ENCODE measurements around the gene PLEKHD1.

PLEKHD1 gene

GRCh38 chr14:69553252-69553651 is 68.7 kb downstream of the PLEKHD1 start:
- no peak for DNase-seq

DNA sequence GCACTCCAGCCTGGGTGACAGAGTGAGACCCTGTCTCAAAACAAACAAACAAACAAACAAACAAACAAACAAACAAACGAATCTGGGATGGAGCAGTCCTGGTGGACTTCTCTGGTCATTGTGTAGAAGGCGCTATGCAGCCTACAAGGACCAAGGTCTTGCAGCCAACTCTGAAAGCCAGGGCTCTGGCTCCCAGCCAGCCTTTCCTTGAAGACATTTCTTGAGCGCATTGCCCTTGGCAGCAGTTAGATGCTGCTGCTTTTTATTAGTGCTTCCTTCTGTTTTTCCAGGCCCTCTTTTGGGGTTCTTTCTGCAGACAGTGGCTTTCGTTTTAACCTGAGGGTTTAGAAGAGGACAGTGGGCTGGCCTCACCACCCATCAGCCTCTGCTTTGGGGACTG is 70.0 kb downstream of the PLEKHD1 start:
- DNase-seq, result no peak

- DNase-seq, result no peak
Measured at GRCh38 chr14:69558774-69559173, 74.2 kb downstream of the PLEKHD1 start.

- DNase-seq, result no peak
Measured at GRCh38 chr14:69559581-69560011, 75.1 kb downstream of the PLEKHD1 start.

DNA sequence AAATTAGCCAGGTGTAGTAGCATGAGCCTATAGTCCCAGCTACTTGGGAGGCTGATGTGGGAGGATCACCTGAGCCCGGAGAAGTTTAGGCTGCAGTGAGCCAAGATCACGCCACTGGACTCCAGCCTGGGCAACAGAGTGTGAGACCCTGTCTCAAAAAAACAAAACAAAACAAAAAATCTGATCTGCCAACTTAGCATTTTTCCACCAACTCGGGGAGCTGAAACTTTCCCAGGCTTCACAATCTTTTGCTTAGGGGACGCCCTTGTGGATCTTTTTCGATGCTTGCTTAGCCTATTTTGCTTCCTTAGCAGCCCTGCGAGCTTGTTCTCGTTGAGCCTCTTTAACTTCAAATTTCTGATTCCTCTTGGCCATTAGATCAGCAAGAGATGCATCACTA is 76.3 kb downstream of the PLEKHD1 start:
- no peak for DNase-seq

DNA sequence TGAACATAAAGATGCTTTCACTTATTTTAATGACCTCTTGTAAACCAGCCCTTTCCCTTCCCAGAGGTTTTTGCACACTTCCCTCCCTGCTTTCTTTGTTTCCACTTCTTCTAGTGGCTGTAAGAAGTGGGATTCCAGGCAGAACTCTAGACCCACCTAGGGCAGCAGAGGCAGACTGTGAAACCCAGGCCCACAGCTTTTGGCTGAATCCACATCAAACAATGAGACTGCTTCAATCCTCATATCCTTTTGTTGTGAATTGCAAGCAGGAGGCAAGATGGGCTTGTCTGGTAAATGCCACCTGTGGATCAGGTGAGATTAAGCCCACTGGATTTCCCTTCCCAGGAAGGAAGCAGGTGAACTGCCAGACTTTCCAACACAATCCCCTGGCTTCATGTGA is 77.4 kb downstream of the PLEKHD1 start:
- no peak for DNase-seq

- no peak for DNase-seq
Measured at GRCh38 chr14:69567563-69567962, 83.0 kb downstream of the PLEKHD1 start.

DNA sequence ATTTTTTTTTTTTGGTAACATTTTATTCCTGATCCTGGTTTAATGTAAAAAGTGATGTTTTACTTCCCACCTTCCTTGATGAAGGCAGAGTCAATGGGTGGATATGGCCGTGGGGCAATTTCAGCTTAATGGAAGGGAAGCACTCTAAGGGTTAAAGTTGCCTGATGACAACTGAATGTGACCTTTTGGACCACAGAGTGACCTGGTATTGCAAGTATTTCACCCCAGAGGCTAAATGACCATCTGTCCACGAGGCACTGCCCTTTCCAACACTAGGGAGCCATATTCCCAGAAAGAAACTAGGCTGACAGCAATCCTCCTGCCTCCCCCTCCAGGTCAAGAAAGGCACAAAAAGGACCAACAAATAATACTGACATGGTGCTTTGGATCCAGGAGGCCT is 85.3 kb downstream of the PLEKHD1 start:
- no peak for DNase-seq

GRCh38 chr14:69570836-69571330 is 86.4 kb downstream of the PLEKHD1 start:
- DNase-seq, result no peak

GRCh38 chr14:69571449-69572029 is 87.0 kb downstream of the PLEKHD1 start:
- no peak for DNase-seq

DNA sequence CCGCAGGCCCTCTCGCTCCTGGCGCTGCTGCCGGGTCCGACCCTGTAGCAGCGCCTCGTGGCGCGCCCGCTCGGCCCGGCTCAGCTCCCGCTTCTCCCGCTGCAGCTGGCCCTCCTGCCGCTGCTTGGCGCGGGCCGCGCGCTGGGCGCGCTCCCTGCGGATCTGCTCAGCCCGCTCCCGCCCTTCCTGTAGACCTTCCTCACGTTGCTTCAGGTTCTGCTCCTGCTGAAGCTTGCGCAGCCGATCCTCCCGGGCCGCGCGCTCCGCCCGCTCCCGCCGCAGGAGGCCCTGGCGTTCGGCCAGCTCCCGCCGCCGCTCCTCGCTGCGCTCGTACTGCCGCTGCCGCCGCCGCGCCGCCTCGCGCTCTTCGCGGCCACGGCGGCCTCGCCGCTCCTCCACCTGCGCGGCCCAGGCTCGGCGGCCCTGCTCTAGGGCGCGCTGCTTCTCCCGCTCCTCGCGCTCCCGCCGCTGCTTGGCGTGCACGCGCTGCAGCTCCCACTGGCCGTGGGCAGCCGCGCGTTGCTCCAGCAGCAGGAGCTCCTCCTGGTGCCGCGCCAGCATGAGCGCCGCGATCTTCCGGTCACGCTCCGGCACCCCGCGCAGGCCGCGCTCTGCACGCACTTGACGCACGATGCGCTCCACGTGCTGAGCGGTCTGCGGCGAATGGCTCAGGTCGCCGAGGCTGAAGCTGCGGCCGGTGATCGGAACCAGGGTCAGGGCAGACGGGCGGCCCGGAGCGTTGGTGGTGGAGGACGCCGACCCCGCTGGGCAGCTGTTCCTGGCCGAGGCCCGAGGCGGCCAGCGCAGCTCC is 87.7 kb downstream of the PLEKHD1 start:
- no peak for DNase-seq

DNA sequence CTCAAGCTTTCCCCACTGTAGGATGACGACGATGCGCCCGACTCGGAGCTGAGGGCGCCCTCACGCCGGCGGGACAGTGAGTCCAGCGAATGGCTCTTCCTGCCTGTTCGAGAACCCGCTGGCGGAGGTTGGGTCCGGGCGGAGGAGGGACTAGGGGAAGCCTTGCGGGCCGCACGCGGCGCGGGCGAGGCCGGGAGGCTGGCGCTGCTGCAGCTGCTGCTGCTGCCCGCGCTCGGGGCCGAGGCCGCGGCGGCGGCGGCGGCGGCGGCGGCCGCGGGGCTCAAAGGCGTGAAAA is 88.3 kb downstream of the PLEKHD1 start:
- no peak for DNase-seq

DNA sequence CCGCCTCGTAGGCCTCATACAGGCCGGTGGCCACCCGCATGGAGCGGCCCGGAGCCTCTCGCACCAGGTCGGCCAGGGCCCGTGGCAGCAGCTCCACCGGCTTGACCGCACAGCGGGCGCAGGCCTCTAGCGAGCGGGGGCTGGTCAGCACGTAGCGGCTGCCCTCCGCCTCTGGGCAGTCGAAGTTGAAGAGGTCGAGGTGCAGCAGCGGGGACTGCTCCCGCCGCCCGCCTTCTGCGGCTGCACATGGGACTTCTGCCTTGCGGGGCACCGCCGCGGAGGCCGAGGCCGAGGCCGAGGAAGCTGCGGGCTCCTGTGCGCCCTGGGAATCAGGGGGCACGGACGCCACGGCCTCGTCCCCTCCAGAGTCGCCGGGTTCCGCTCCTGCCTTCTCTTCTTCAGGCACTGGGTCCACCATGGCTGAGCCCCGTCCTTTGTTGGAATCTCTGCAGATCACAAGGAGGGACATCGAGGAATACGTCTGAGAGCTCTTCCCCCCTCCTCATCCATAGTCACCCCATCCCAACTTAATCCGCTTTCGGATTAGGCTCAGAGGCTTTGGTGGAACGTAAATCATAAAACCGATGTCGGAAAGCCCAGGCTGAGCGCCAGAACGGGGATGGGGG is 88.8 kb downstream of the PLEKHD1 start:
- DNase-seq, result no peak

GRCh38 chr14:69573831-69574262 is 89.3 kb downstream of the PLEKHD1 start:
- DNase-seq, result no peak

GRCh38 chr14:69574263-69574953 is 89.9 kb downstream of the PLEKHD1 start, which contains the start of gene CCDC177:
Gene CCDC177 (minus strand): TSS chr14:69574871. CDS start chr14:69573622, 1,249 bp downstream.
- DNase-seq, result peak; percentile 76

- DNase-seq, result no peak
Measured at GRCh38 chr14:69574954-69575295, 90.4 kb downstream of the PLEKHD1 start.

- DNase-seq, result no peak
Measured at GRCh38 chr14:69579476-69579875, 94.9 kb downstream of the PLEKHD1 start.

GRCh38 chr14:69580009-69580577 is 95.6 kb downstream of the PLEKHD1 start:
- DNase-seq, result no peak

All from activated CD4-positive, alpha-beta T cell treated with anti-CD3 and anti-CD28 coated beads, Interleukin-2, amount 50 U/mL, for 1 hour (primary cell).